ENCODE data around the gene LTK. TPM values are rescaled to one million over a fixed set of nuclear protein-coding genes. Genes with fewer than 3 reads are reported as not detected.

LTK gene
- polyA plus RNA-seq, 1 donor (not counting 4 experiments of a cell fraction or from before 2014, with no cell fraction given), result not detected

DNA sequence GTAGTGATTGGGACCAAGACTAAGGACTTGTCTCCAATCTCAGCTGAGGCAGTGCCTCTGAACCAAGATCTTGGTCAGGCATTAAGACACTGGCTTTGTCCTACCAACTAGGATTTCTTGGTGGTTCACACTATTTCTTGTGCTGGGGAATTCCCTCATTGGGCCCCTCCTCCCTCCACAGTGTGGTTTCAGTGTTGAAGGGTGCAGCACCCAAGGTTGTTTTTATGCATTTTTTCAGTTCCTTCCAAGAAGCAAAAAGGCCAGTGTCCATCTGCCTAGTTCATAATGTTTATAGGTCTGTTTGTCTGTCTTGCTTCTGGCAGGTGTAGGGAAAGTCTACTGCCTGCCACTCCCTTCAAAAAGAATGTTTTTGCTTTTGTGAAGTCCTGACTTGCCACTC is 30.5 kb downstream of the LTK start:
- Histone ChIP-seq H3K27me3 (ENCODE audit: control insufficient read depth, extremely low read depth, insufficient read depth, low read length) (no peaks in the 10 kb centered on the region), H3K4me1 (ENCODE audit: control insufficient read depth, extremely low read depth, insufficient read depth, low read length) (no peaks in the 10 kb centered on the region), H2AFZ (ENCODE audit: control insufficient read depth, low read length) (no peak overlapping the region), H3K79me2 (ENCODE audit: control insufficient read depth, insufficient read depth, low read length) (no peaks in the 10 kb centered on the region), H3K27ac (ENCODE audit: control insufficient read depth, insufficient read depth, low read length) (no peak overlapping the region), H3K36me3 (ENCODE audit: control insufficient read depth in 2 of 2, extremely low read depth in 1 of 2, insufficient read depth in 2 of 2, low read length in 2 of 2) (peaks cover 13 to 16% of the 10 kb centered on the region in 2 experiments), H3K9me3 (ENCODE audit: control insufficient read depth, low read depth, low read length) (no peaks in the 10 kb centered on the region), H3K9me1 (ENCODE audit: control insufficient read depth, extremely low read depth, insufficient read depth, low read length) (no peaks in the 10 kb centered on the region), H3K4me3 (ENCODE audit: control insufficient read depth in 2 of 3, extremely low read depth in 1 of 3, insufficient read depth in 2 of 3, low read depth in 1 of 3, low read length in 3 of 3) (no peak overlapping the region), H3K4me2 (ENCODE audit: control insufficient read depth, extremely low read depth, insufficient read depth, low read depth, low read length) (no peak overlapping the region), H3K9ac (ENCODE audit: control insufficient read depth, extremely low read depth, insufficient read depth, low read length) (no peak overlapping the region), H4K20me1 (ENCODE audit: control insufficient read depth, extremely low read depth, insufficient read depth, low read length) (no peaks in the 10 kb centered on the region)
- dilution Hi-C loops (cut with MboI; ENCODE audit: extremely low pct_ligation_motif_present, low sequenced_read_pairs), result no loop called here
- DNase-seq (ENCODE audit: low read depth, low spot score) (no peak), FAIRE-seq (no peak)
- TF ChIP-seq, protein P1, sequence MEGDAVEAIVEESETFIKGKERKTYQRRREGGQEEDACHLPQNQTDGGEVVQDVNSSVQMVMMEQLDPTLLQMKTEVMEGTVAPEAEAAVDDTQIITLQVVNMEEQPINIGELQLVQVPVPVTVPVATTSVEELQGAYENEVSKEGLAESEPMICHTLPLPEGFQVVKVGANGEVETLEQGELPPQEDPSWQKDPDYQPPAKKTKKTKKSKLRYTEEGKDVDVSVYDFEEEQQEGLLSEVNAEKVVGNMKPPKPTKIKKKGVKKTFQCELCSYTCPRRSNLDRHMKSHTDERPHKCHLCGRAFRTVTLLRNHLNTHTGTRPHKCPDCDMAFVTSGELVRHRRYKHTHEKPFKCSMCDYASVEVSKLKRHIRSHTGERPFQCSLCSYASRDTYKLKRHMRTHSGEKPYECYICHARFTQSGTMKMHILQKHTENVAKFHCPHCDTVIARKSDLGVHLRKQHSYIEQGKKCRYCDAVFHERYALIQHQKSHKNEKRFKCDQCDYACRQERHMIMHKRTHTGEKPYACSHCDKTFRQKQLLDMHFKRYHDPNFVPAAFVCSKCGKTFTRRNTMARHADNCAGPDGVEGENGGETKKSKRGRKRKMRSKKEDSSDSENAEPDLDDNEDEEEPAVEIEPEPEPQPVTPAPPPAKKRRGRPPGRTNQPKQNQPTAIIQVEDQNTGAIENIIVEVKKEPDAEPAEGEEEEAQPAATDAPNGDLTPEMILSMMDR (optimal IDR thresholded peaks at IDR 0.05 in 1 of 3, IDR thresholded peaks at IDR 0.05 in 1 of 3, conservative IDR thresholded peaks at IDR 0.05 in 1 of 3; ENCODE audit: extremely low read depth in 1 of 3, insufficient read depth in 2 of 3, low read length in 3 of 3), result no peak
- no peak for TF ChIP-seq EZH2 (IDR thresholded peaks at IDR 0.05; ENCODE audit: low read length)

GRCh38 chr15:41482110-41482877 is 31.3 kb downstream of the LTK start:
- H3K4me3 ChIP-seq (ENCODE audit: control insufficient read depth in 2 of 3, extremely low read depth in 1 of 3, insufficient read depth in 2 of 3, low read depth in 1 of 3, low read length in 3 of 3), result no peak overlapping the region
- no peaks in the 10 kb centered on the region for H4K20me1 ChIP-seq (ENCODE audit: control insufficient read depth, extremely low read depth, insufficient read depth, low read length)
- no peak overlapping the region for H3K27ac ChIP-seq (ENCODE audit: control insufficient read depth, insufficient read depth, low read length)
- H2AFZ ChIP-seq (ENCODE audit: control insufficient read depth, low read length), result no peak overlapping the region
- no peaks in the 10 kb centered on the region for H3K9me1 ChIP-seq (ENCODE audit: control insufficient read depth, extremely low read depth, insufficient read depth, low read length)
- no peak overlapping the region for H3K9ac ChIP-seq (ENCODE audit: control insufficient read depth, extremely low read depth, insufficient read depth, low read length)
- no peaks in the 10 kb centered on the region for H3K4me1 ChIP-seq (ENCODE audit: control insufficient read depth, extremely low read depth, insufficient read depth, low read length)
- TF ChIP-seq, protein P1 (optimal IDR thresholded peaks at IDR 0.05 in 1 of 3, IDR thresholded peaks at IDR 0.05 in 1 of 3, conservative IDR thresholded peaks at IDR 0.05 in 1 of 3; ENCODE audit: extremely low read depth in 1 of 3, insufficient read depth in 2 of 3, low read length in 3 of 3), result no peak
- TF ChIP-seq EZH2 (IDR thresholded peaks at IDR 0.05; ENCODE audit: low read length), result no peak
- no peak for DNase-seq (ENCODE audit: low read depth, low spot score)
- H3K36me3 ChIP-seq (ENCODE audit: control insufficient read depth in 2 of 2, extremely low read depth in 1 of 2, insufficient read depth in 2 of 2, low read length in 2 of 2), result peaks cover 14 to 19% of the 10 kb centered on the region in 2 experiments
- H3K4me2 ChIP-seq (ENCODE audit: control insufficient read depth, extremely low read depth, insufficient read depth, low read depth, low read length), result no peak overlapping the region
- H3K9me3 ChIP-seq (ENCODE audit: control insufficient read depth, low read depth, low read length), result no peaks in the 10 kb centered on the region
- no peaks in the 10 kb centered on the region for H3K79me2 ChIP-seq (ENCODE audit: control insufficient read depth, insufficient read depth, low read length)
- H3K27me3 ChIP-seq (ENCODE audit: control insufficient read depth, extremely low read depth, insufficient read depth, low read length), result no peaks in the 10 kb centered on the region
- dilution Hi-C loops (cut with MboI; ENCODE audit: extremely low pct_ligation_motif_present, low sequenced_read_pairs), result no loop called here
- FAIRE-seq, result no peak
